Stimulated activated CD4-positive, alpha-beta T cell treated with anti-CD3 and anti-CD28 coated beads, Interleukin-4, amount 100 ng/mL, for 4 hours (primary cell): Measurements from ENCODE around the gene KCP.
A peak's percentile ranks its signal among the peaks of the same experiment; 100 is the strongest.

Experiments used
- DNase-seq, 2 experiments: peaks; one replicate each; pipeline ENCODE4 v3.0.0-alpha.2; 2020

KCP gene

GRCh38 chr7:128938544-128939074, 28.1 kb upstream of the KCP start:
- no peak for DNase-seq

- no peak for DNase-seq
Measured at GRCh38 chr7:128937647-128938543, 27.4 kb upstream of the KCP start, which contains the start of gene IRF5. Gene IRF5, plus strand, starts transcription at chr7:128937927. Its CDS starts 4,155 bp downstream, at chr7:128942082.

GRCh38 chr7:128937271-128937646, 26.8 kb upstream of the KCP start:
- no peak for DNase-seq

- no peak for DNase-seq
Measured at GRCh38 chr7:128936798-128937197, 26.3 kb upstream of the KCP start.

GRCh38 chr7:128935342-128935730, 24.8 kb upstream of the KCP start:
- DNase-seq, result no peak

GRCh38 chr7:128934361-128935341, 24.1 kb upstream of the KCP start:
- DNase-seq, result no peak

GRCh38 chr7:128933180-128933891, 22.8 kb upstream of the KCP start:
- DNase-seq, result peak; percentile 35 to 40

- DNase-seq, result no peak
Measured at GRCh38 chr7:128932862-128933179, 22.3 kb upstream of the KCP start.

- no peak for DNase-seq
Measured at GRCh38 chr7:128931965-128932861, 21.7 kb upstream of the KCP start.

GRCh38 chr7:128931190-128931798, 20.8 kb upstream of the KCP start:
- DNase-seq, result no peak

- DNase-seq, result no peak
Measured at GRCh38 chr7:128928882-128929788, 18.6 kb upstream of the KCP start.

GRCh38 chr7:128928159-128928813, 17.8 kb upstream of the KCP start:
- DNase-seq, result no peak

GRCh38 chr7:128924707-128925588, 14.4 kb upstream of the KCP start:
- DNase-seq, result no peak

- no peak for DNase-seq
Measured at GRCh38 chr7:128923411-128923800, 12.9 kb upstream of the KCP start.

- DNase-seq, result no peak
Measured at GRCh38 chr7:128922496-128923410, 12.2 kb upstream of the KCP start.

GRCh38 chr7:128921866-128922440, 11.4 kb upstream of the KCP start:
- DNase-seq, result no peak
